ENCODE results near the gene SCUBE2. TPM values are rescaled to one million over a fixed set of nuclear protein-coding genes. Genes with fewer than 3 reads are reported as not detected.
"Not testable (repeated sequence)": the region's sequence is repeated elsewhere in the genome, so short reads cannot be mapped to it uniquely, and the experiment has no call there.

Gene SCUBE2
- total RNA-seq, 4 donors from 2014 or later = 4.4 to 17.3 (median 10.3) TPM

GRCh38 chr11:8987446-8987845, 104.0 kb downstream of the SCUBE2 start:
- DNase-seq (ENCODE audit: low spot score in 2 of 2) = no peak
- TF ChIP-seq POLR2A (IDR thresholded peaks at IDR 0.05) (no peak), CTCF (IDR thresholded peaks at IDR 0.05) (no peak)
- WGBS, 2 donors = 89 to 90% methylated on average over 2 of the region's 2 CpGs
- intact Hi-C loops (cut with DNase I; ENCODE audit: low total_unique reads) = no loop called here
- H3K4me3 ChIP-seq (ENCODE audit: low read depth, poor library complexity, severe bottlenecking) = no peak overlapping the region

GRCh38 chr11:8986772-8987171, 104.6 kb downstream of the SCUBE2 start:
- DNase-seq (ENCODE audit: low spot score in 2 of 2); intact Hi-C loops (cut with DNase I; ENCODE audit: low total_unique reads); H3K4me3 ChIP-seq (ENCODE audit: low read depth, poor library complexity, severe bottlenecking): not testable (repeated sequence)
- WGBS, 2 donors = 86 to 96% methylated on average over 6 of the region's 6 CpGs

- no peak overlapping the region for H3K4me3 ChIP-seq (ENCODE audit: low read depth, poor library complexity, severe bottlenecking)
- intact Hi-C loops (cut with DNase I; ENCODE audit: low total_unique reads) = no loop called here
- TF ChIP-seq POLR2A (IDR thresholded peaks at IDR 0.05) (no peak), CTCF (IDR thresholded peaks at IDR 0.05) (no peak)
- 90 to 97% methylated on average over 5 of the region's 5 CpGs for WGBS, 2 donors
- DNase-seq (ENCODE audit: low spot score in 2 of 2) = no peak
Measured at GRCh38 chr11:8985462-8985861, 105.9 kb downstream of the SCUBE2 start.

GRCh38 chr11:8983552-8983951, 107.8 kb downstream of the SCUBE2 start:
- 74 to 96% methylated on average over 2 of the region's 2 CpGs for WGBS, 2 donors
- TF ChIP-seq POLR2A (IDR thresholded peaks at IDR 0.05) (no peak), CTCF (IDR thresholded peaks at IDR 0.05) (no peak)
- no peak overlapping the region for H3K4me3 ChIP-seq (ENCODE audit: low read depth, poor library complexity, severe bottlenecking)
- intact Hi-C loops (cut with DNase I; ENCODE audit: low total_unique reads) = no loop called here
- DNase-seq (ENCODE audit: low spot score in 2 of 2) = no peak

- 75% methylated on average over 3 of the region's 3 CpGs for WGBS, 2 donors
- no peak for DNase-seq (ENCODE audit: low spot score in 2 of 2)
- no peak overlapping the region for H3K4me3 ChIP-seq (ENCODE audit: low read depth, poor library complexity, severe bottlenecking)
- TF ChIP-seq POLR2A (IDR thresholded peaks at IDR 0.05) (no peak), CTCF (IDR thresholded peaks at IDR 0.05) (no peak)
- intact Hi-C loops (cut with DNase I; ENCODE audit: low total_unique reads) = no loop called here
Measured at GRCh38 chr11:8980485-8980884, 110.9 kb downstream of the SCUBE2 start.

- intact Hi-C loops (cut with DNase I; ENCODE audit: low total_unique reads); H3K4me3 ChIP-seq (ENCODE audit: low read depth, poor library complexity, severe bottlenecking); DNase-seq (ENCODE audit: low spot score in 2 of 2): not testable (repeated sequence)
- WGBS, 2 donors = 82 to 87% methylated on average over 5 of the region's 7 CpGs
Measured at GRCh38 chr11:8979365-8979764, 112.0 kb downstream of the SCUBE2 start.

GRCh38 chr11:8973121-8973520, 118.3 kb downstream of the SCUBE2 start:
- DNase-seq (ENCODE audit: low spot score in 2 of 2) = no peak
- TF ChIP-seq CTCF (IDR thresholded peaks at IDR 0.05) (no peak), POLR2A (IDR thresholded peaks at IDR 0.05) (no peak)
- WGBS, 2 donors = 76 to 77% methylated on average over 3 of the region's 3 CpGs
- H3K4me3 ChIP-seq (ENCODE audit: low read depth, poor library complexity, severe bottlenecking) = no peak overlapping the region
- intact Hi-C loops (cut with DNase I; ENCODE audit: low total_unique reads) = no loop called here
